IPS-11a (cell line): ENCODE measurements around the gene ELAVL3.
"Not testable (repeated sequence)": the region's sequence is repeated elsewhere in the genome, so short reads cannot be mapped to it uniquely, and the experiment has no call there.

ENCODE experiments used
- H3K4me3 ChIP-seq: one replicate; pipeline ENCODE4 v1.5.1; 2013; ENCODE audit warnings: low read depth, low read length, control low read depth

ELAVL3 gene

DNA sequence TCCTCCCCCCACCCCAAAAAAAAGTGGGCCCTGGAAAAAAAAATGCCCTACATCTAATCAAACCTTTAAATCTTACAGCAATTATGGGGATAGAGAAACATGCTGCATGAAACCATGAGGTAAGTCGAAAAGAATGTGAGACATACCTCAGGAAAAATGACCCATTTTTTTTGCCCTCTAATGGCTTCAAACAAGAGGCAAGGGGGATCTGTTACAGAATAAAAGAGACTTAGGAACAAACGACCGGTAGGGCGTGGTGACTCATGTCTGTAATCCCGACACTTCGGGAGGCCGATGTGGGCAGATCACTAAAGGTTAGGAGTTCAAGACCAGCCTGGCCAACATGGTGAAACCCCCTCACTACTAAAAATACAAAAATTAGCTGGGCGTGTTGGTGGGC is 70.2 kb downstream of the ELAVL3 start:
- no peak overlapping the region for H3K4me3 ChIP-seq

DNA sequence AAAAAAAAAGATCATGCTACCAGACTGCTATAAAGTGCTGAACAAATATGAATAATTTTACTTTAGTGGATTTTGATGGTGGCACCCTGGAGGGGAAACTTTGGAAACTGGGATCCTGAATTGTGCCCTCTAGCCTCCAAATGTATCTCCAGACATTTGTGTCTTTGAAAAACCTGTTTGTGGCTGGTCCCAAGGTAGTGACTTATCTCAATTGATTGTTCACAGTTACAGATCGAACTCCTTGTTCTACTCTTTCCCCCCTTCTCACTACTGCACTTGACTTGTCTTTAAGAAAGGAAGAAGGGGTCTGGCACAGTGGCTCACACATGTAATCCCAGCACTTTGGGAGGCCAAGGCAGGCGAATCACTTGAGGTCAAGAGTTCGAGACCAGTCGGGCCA is 72.3 kb downstream of the ELAVL3 start:
- H3K4me3 ChIP-seq, result no peak overlapping the region

- H3K4me3 ChIP-seq, result not testable (repeated sequence)
These were observed 74.1 kb downstream of the ELAVL3 start for GRCh38 chr19:11406703-11407236.

- H3K4me3 ChIP-seq, result no peak overlapping the region
These were observed 74.8 kb downstream of the ELAVL3 start for GRCh38 chr19:11405846-11406643.

GRCh38 chr19:11404588-11405222 is 76.1 kb downstream of the ELAVL3 start:
- no peak overlapping the region for H3K4me3 ChIP-seq

DNA sequence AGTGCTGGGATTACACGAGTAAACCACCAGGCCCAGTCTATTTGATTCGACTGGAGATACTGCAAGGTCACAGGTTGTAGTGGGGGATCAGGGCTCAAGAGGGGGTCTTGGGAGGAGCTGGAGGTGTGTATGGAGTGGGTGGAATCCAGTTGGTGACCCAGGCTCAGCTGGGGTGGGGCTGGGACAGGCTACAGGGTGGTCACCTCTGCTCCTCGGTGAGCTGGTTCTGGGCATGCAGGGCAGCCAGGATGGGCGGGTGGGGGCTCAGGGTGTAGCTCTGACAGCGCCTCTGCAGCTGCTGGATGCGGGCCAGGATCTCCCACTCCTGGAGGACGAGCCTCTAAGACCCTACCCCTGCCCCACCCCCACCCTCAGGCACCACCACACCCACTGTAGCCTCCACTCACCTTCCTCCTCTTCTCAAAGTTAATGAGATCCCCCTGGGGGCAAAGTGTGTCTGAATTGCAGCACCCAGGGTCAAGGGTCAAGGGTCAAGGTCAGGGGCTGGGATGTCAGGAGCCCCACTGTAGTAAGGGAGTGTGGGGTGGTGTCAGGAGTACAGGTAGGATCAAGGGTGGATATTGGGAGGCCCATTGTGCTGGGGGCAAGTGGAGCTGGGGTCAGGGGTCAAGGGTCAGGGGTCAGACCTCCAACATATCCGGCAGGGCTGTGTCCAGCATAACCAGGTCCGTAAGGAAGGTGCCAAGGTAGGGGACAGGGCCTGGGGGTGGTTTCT is 78.9 kb downstream of the ELAVL3 start:
- no peak overlapping the region for H3K4me3 ChIP-seq
